Activated CD4-positive, alpha-beta T cell treated with anti-CD3 and anti-CD28 coated beads, Interleukin-2, amount 50 U/mL, for 16 hours (primary cell): ENCODE data around the gene SNCAIP.
"Not testable (repeated sequence)": the region's sequence is repeated elsewhere in the genome, so short reads cannot be mapped to it uniquely, and the experiment has no call there.

Experiments
- DNase-seq: peaks from one replicate; pipeline ENCODE4 v3.0.0-alpha.2; 2020

Gene SNCAIP

GRCh38 chr5:122315521-122315920 is 3.5 kb downstream of the SNCAIP start:
- DNase-seq: no peak

- DNase-seq: no peak
Measured at GRCh38 chr5:122316656-122317055, 4.6 kb downstream of the SNCAIP start.

- DNase-seq: no peak
Measured at GRCh38 chr5:122319897-122320296, 7.9 kb downstream of the SNCAIP start.

GRCh38 chr5:122321921-122322320 is 9.9 kb downstream of the SNCAIP start:
- DNase-seq: no peak

- DNase-seq: no peak
Measured at GRCh38 chr5:122322801-122323548, 10.9 kb downstream of the SNCAIP start.

- DNase-seq: no peak
Measured at GRCh38 chr5:122323738-122324137, 11.7 kb downstream of the SNCAIP start.

- DNase-seq: no peak
Measured at GRCh38 chr5:122327110-122327509, 15.1 kb downstream of the SNCAIP start.

GRCh38 chr5:122330881-122331280 is 18.8 kb downstream of the SNCAIP start:
- no peak for DNase-seq

GRCh38 chr5:122332599-122333555 is 20.8 kb downstream of the SNCAIP start:
- DNase-seq: no peak

GRCh38 chr5:122333564-122333963 is 21.5 kb downstream of the SNCAIP start:
- no peak for DNase-seq

GRCh38 chr5:122339591-122339990 is 27.6 kb downstream of the SNCAIP start:
- DNase-seq: no peak

- DNase-seq: no peak
Measured at GRCh38 chr5:122341087-122341486, 29.1 kb downstream of the SNCAIP start.

- DNase-seq: no peak
Measured at GRCh38 chr5:122342256-122342655, 30.2 kb downstream of the SNCAIP start.

GRCh38 chr5:122346897-122347581 is 35.0 kb downstream of the SNCAIP start:
- DNase-seq: no peak

GRCh38 chr5:122350496-122350895 is 38.5 kb downstream of the SNCAIP start:
- no peak for DNase-seq

GRCh38 chr5:122351416-122352157 is 39.5 kb downstream of the SNCAIP start:
- DNase-seq: no peak

GRCh38 chr5:122352331-122352730 is 40.3 kb downstream of the SNCAIP start:
- DNase-seq: no peak

- DNase-seq: not testable (repeated sequence)
Measured at GRCh38 chr5:122353361-122353760, 41.3 kb downstream of the SNCAIP start.

GRCh38 chr5:122354293-122354692 is 42.3 kb downstream of the SNCAIP start:
- no peak for DNase-seq

GRCh38 chr5:122355324-122355723 is 43.3 kb downstream of the SNCAIP start:
- DNase-seq: no peak

GRCh38 chr5:122356855-122357254 is 44.8 kb downstream of the SNCAIP start:
- DNase-seq: no peak

GRCh38 chr5:122358372-122358979 is 46.4 kb downstream of the SNCAIP start:
- DNase-seq: no peak
